Loucy (cell line): Measurements from ENCODE around the gene SLC39A3.
A peak's percentile ranks its signal among the peaks of the same experiment; 100 is the strongest.

Experiments
- H2AFZ ChIP-seq: fragments of 200-600 bp; sonication (generic); 2 replicates; pipeline ENCODE4 v1.6.0; 2016; ENCODE audit warnings: antibody characterized with exemption, mild to moderate bottlenecking, low read length, moderate library complexity
- H3F3A ChIP-seq: fragments of 200-600 bp; 2 replicates; pipeline ENCODE4 v1.6.0; 2016; ENCODE audit warnings: antibody characterized with exemption, low read depth, mild to moderate bottlenecking
- H3K27me3 ChIP-seq: fragments of 200-600 bp; sonication (generic); 2 replicates; pipeline ENCODE4 v1.6.1; 2014; ENCODE audit warnings: low read length, mild to moderate bottlenecking; ENCODE audit not compliant: insufficient read depth, poor library complexity, severe bottlenecking
- H3K36me3 ChIP-seq: fragments of 200-600 bp; sonication (generic); 2 replicates; pipeline ENCODE4 v1.6.1; 2016; ENCODE audit warnings: low read length; ENCODE audit not compliant: insufficient read depth
- H3K4me1 ChIP-seq: fragments of 200-600 bp; sonication (generic); 2 replicates; pipeline ENCODE4 v1.5.1; 2014; ENCODE audit warnings: low read length, mild to moderate bottlenecking; ENCODE audit not compliant: insufficient read depth, poor library complexity, severe bottlenecking
- H3K4me2 ChIP-seq: fragments of 200-600 bp; sonication (generic); 2 replicates; pipeline ENCODE4 v1.6.0; 2014; ENCODE audit warnings: antibody characterized with exemption, low read length, low read depth, mild to moderate bottlenecking; ENCODE audit not compliant: poor library complexity, severe bottlenecking
- H3K4me3 ChIP-seq: fragments of 200-600 bp; sonication (generic); 2 replicates; pipeline ENCODE4 v1.5.1; 2014; ENCODE audit warnings: low read length, mild to moderate bottlenecking, mixed read lengths; ENCODE audit not compliant: poor library complexity, severe bottlenecking
- H3K79me2 ChIP-seq: fragments of 200-600 bp; sonication (generic); 2 replicates; pipeline ENCODE4 v1.6.1; 2014; ENCODE audit warnings: low read length; ENCODE audit not compliant: insufficient read depth
- H3K9ac ChIP-seq: fragments of 200-600 bp; sonication (generic); 2 replicates; pipeline ENCODE4 v1.6.0; 2014; ENCODE audit warnings: mild to moderate bottlenecking, low read depth, low read length, moderate library complexity; ENCODE audit not compliant: poor library complexity, severe bottlenecking
- H3K9me2 ChIP-seq: fragments of 200-600 bp; sonication (generic); replicated peaks from 2 replicates; pipeline ENCODE4 v1.6.1; 2016; ENCODE audit warnings: low read depth, low read length, mixed read lengths
- H3K9me3 ChIP-seq: fragments of 200-600 bp; sonication (generic); 2 replicates; pipeline ENCODE4 v1.6.1; 2014; ENCODE audit warnings: mild to moderate bottlenecking, antibody characterized with exemption, low read length, low read depth; ENCODE audit not compliant: insufficient read depth
- H4K20me1 ChIP-seq: fragments of 200-600 bp; sonication (generic); 2 replicates; pipeline ENCODE4 v1.6.0; 2014; ENCODE audit warnings: antibody characterized with exemption, low read length, mild to moderate bottlenecking; ENCODE audit not compliant: insufficient read depth, poor library complexity, severe bottlenecking
- CTCF ChIP-seq: fragments of 200-600 bp; sonication (generic); conservative IDR thresholded peaks from 2 replicates; pipeline ENCODE4 v1.5.1; 2014; ENCODE audit warnings: mild to moderate bottlenecking, antibody characterized with exemption, low read length
- EZH2phosphoT487 ChIP-seq: fragments of 200-600 bp; IDR thresholded peaks from 2 replicates; pipeline ENCODE4 v1.6.1; 2018; ENCODE audit warnings: antibody characterized with exemption, mild to moderate bottlenecking, moderate library complexity, borderline replicate concordance

The SLC39A3 gene

GRCh38 chr19:2735374-2735773, 4.4 kb downstream of the SLC39A3 start:
- no peak overlapping the region for H3K9ac ChIP-seq
- peaks cover 5% of the 10 kb centered on the region for H3K27me3 ChIP-seq
- peaks cover 62% of the 10 kb centered on the region for H3K79me2 ChIP-seq
- peaks cover 6% of the 10 kb centered on the region for H3F3A ChIP-seq
- H3K4me2 ChIP-seq, result peak overlapping the region; percentile 78
- H2AFZ ChIP-seq, result no peak overlapping the region
- peaks cover 5% of the 10 kb centered on the region; the same call in 1 of the 2 replicates for H3K9me3 ChIP-seq
- peaks cover 62% of the 10 kb centered on the region for H4K20me1 ChIP-seq
- H3K9me2 ChIP-seq, result no peaks in the 10 kb centered on the region
- peaks cover 17% of the 10 kb centered on the region for H3K4me1 ChIP-seq
- TF ChIP-seq CTCF (no peak), EZH2phosphoT487 (no peak)
- peaks cover 59% of the 10 kb centered on the region; the same call in 1 of the 2 replicates for H3K36me3 ChIP-seq
- peak overlapping the region; percentile 100 for H3K4me3 ChIP-seq

- Histone ChIP-seq H3K27me3 (peaks cover 5% of the 10 kb centered on the region), H3K9ac (no peak overlapping the region), H3K9me2 (no peaks in the 10 kb centered on the region), H3K4me3 (no peak overlapping the region), H4K20me1 (peaks cover 62% of the 10 kb centered on the region), H3K9me3 (peaks cover 5% of the 10 kb centered on the region; the same call in 1 of the 2 replicates), H3K4me1 (peaks cover 17% of the 10 kb centered on the region), H3F3A (peaks cover 6% of the 10 kb centered on the region), H3K4me2 (peak overlapping the region; percentile 78), H3K79me2 (peaks cover 62% of the 10 kb centered on the region), H2AFZ (no peak overlapping the region), H3K36me3 (peaks cover 59% of the 10 kb centered on the region; the same call in 1 of the 2 replicates)
- TF ChIP-seq EZH2phosphoT487 (no peak), CTCF (no peak)
These were observed 5.1 kb downstream of the SLC39A3 start for GRCh38 chr19:2734589-2735288.

GRCh38 chr19:2733930-2734588, 5.8 kb downstream of the SLC39A3 start:
- H3F3A ChIP-seq, result peaks cover 1% of the 10 kb centered on the region
- H3K9me3 ChIP-seq, result peaks cover 5% of the 10 kb centered on the region; the same call in 1 of the 2 replicates
- TF ChIP-seq EZH2phosphoT487 (no peak), CTCF (no peak)
- no peak overlapping the region for H3K4me3 ChIP-seq
- peaks cover 55% of the 10 kb centered on the region for H3K79me2 ChIP-seq
- no peaks in the 10 kb centered on the region for H3K27me3 ChIP-seq
- H3K9ac ChIP-seq, result no peak overlapping the region
- peaks cover 17% of the 10 kb centered on the region for H3K4me1 ChIP-seq
- H4K20me1 ChIP-seq, result peaks cover 57% of the 10 kb centered on the region
- peaks cover 59% of the 10 kb centered on the region; the same call in 1 of the 2 replicates for H3K36me3 ChIP-seq
- peak overlapping the region; percentile 8 for H3K4me2 ChIP-seq
- H2AFZ ChIP-seq, result no peak overlapping the region
- H3K9me2 ChIP-seq, result no peaks in the 10 kb centered on the region
